HG03457 (cell line): ENCODE results near the gene WASHC4.
"Not testable (repeated sequence)": the region's sequence is repeated elsewhere in the genome, so short reads cannot be mapped to it uniquely, and the experiment has no call there.

Experiments
- ATAC-seq: cut with Tn5 transposase; IDR thresholded peaks from one replicate; pipeline ENCODE4 v1.9.1; 2021; ENCODE audit warnings: moderate number of reproducible peaks; ENCODE audit not compliant: unreplicated experiment

Gene WASHC4

DNA sequence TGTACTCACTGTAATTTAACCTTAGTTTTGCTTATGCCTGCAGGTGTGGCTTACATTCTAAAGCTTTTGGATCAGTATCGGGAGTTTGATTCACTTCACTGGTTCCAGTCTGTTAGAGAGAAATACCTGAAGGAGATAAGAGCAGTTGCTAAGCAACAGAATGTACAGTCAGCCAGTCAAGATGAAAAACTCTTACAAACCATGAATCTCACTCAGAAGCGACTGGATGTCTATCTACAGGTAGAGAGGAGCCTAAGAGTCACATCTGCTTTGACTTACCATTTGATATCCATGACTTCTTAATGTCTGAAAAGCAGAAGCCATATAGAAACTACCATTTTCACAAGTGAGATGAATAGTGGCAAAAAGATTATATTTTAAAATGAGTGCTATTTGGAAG lies 56.5 kb downstream of the WASHC4 start:
- no peak for ATAC-seq

DNA sequence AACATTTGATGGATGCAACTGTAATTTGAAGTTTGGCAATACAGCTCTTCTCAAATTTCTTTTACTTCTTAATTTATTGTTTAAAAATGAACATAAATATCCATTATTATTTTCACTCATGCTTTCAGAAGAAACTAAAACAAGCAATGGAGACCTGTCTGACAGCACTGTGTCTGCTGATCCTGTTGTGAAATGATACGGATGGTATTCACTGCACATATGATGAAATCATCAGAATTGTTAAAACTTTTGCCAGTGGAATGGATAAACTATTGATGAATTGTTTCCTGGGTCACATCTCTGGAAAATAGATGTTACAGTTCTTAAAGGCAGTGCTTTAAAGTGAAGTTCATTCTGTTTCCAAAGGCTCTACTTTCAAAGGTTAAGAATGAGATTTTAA lies 59.2 kb downstream of the WASHC4 start:
- no peak for ATAC-seq

DNA sequence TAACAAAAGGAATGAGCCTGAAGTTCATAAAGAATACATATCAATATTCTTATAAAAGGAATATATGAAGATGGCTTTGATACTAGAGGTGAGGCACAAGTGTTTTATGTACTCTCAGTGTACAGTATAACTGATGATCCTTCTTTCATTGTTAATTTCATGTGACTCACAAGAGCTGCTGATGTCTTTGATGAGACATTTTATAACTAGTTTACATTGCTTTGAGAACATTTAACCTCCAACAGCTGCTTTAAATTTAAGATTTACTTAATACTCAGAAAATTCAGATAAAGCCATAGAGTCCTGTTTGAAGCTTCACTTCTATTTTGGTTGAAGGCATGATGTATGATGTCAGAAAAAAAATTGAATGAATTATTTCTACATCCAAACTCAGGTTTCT lies 59.8 kb downstream of the WASHC4 start:
- ATAC-seq, result no peak

- no peak for ATAC-seq
Measured at GRCh38 chr12:105168006-105168405, 60.5 kb downstream of the WASHC4 start.

- ATAC-seq, result no peak
Measured at GRCh38 chr12:105170139-105170538, 62.6 kb downstream of the WASHC4 start.

GRCh38 chr12:105171691-105172436 lies 64.3 kb downstream of the WASHC4 start:
- ATAC-seq, result no peak

GRCh38 chr12:105175397-105175990 lies 68.0 kb downstream of the WASHC4 start:
- no peak for ATAC-seq

DNA sequence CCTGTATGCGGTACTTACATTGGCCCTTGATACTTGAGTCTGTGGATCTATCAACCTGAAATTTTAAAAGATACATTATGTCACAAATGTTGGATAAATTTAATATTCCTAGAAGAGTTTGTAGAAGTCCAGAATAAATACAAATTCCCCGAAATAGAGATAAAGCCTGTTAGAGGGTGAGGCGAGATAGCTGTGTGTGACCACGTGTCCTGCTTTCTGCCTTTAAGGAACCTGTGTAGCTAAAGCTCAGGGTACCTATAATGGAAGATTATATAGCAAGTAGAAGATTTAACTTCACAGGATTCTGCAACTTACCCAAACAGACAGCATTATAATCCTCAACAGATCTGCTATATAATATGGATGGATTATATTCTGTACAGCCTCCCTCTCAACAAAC lies 69.7 kb downstream of the WASHC4 start:
- no peak for ATAC-seq

DNA sequence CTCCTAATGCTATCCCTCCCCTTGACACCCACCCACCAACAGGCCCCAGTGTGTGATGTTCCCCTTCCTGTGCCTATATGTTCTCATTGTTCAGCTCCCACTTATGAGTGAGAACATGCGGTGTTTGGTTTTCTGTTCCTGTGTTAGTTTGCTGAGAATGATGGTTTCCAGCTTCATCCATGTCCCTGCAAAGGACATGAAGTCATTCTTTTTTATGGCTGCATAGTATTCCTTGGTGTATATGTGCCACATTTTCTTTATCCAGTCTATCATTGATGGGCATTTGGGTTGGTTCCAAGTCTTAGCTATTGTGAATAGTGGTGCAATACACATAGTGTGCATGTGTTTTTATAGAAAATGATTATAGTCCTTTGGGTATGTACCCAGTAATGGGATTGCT lies 71.6 kb downstream of the WASHC4 start:
- ATAC-seq, result not testable (repeated sequence)

- ATAC-seq, result not testable (repeated sequence)
Measured at GRCh38 chr12:105183406-105183805, 75.9 kb downstream of the WASHC4 start.

DNA sequence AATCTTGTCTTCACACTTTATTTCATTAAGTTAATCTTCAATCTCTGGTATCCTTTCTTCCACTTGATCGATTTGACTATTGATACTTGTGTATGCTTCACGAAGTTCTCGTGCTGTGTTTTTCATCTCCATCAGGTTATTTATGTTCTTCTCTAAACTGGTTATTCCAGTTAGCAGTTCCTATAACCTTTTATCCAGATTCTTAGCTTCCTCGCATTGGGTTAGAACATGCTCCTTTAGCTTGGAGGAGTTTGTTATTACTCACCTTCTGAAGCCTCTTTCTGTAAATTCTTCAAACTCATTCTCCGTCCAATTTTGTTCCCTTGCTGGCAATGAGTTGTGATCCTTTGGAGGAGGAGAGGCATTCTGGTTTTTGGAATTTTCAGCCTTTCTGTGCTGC lies 76.4 kb downstream of the WASHC4 start:
- ATAC-seq, result not testable (repeated sequence)

DNA sequence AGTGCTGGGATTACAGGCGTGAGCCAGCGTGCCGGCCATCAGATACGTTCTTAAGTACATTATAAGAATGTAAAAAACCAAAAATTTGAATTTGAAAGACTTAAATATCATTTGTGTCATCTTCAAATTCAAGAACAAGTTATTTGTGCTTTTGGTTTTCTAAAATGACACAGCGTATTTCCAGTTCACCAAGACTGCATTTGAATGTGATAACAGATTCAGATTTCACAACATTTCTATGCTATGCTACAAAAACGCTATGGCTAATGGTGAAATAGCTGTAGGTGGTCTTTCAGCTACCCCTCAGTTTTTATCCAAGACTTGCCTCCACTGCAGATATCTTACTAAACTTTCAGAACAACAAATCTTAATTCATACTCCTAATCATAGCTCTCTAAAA lies 81.8 kb downstream of the WASHC4 start:
- no peak for ATAC-seq

DNA sequence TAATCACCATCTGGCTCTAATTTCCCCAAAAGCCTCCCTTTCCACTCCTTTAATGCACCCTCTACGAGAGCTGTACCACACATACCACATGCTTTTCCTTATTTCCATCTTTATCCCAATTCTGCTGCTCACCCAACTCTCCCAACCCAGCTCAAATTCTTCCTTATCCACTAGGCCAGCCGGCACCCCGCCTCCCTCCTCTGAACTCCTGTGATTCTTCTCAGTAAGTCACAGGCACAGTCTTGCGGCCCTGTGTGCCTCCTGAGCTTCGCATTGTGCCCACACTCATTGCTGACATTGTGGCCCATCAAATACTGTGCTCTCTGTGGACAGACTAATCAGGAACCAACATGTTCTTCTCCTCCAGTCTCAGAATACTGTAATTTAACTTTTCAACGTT lies 83.0 kb downstream of the WASHC4 start:
- no peak for ATAC-seq

DNA sequence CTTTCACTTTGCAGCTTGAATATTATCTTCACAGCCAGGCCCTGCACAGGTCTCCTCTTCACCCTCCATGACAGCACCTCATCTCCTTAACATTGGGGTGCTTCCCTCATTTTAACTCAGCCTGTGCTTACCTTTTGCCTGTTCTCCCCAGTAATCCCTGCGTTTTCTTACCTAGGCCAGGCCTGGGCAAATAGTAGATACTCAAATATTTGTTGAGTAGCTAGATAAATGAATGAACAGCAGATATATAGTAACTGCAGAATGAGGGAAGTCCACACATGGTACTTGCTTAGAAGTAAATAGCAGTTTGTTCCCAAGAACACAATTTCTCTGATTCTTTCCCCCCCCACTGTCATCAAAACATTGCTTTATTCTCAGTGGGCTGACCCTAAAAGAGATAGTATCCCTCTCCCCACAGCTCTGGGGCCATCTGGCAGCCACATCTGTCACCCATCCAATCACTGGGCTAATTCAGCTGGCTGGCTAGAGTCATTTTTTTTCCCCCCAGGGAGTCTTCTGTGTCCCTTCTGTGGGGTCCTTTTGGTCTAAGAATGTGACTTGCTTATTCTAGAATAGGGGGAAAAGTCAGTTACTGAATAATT lies 85.2 kb downstream of the WASHC4 start:
- ATAC-seq, result no peak

- no peak for ATAC-seq
Measured at GRCh38 chr12:105194947-105195346, 87.4 kb downstream of the WASHC4 start.

GRCh38 chr12:105196090-105196489 lies 88.6 kb downstream of the WASHC4 start:
- ATAC-seq, result no peak

- ATAC-seq, result no peak
Measured at GRCh38 chr12:105198961-105199360, 91.4 kb downstream of the WASHC4 start.

DNA sequence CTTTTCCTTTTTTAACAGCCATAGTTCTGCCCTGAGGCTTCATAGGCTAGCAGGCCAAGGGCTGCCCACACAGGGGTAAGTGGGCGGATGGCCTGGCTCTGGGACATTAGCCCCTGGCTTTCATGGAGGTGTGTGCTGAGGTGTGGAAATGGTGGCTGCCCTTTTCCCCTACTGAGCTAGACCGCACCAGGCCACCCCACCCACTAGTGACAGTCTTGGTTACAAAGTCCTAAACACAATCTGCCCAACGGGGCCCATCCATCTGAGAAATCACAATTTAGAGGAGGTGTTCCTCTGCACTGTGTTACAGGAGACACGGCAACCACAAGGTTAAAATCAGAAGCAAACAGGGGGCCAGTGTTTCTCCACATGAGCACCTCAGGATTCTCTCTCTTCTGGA lies 92.9 kb downstream of the WASHC4 start:
- no peak for ATAC-seq

GRCh38 chr12:105201299-105201698 lies 93.8 kb downstream of the WASHC4 start:
- ATAC-seq, result no peak

DNA sequence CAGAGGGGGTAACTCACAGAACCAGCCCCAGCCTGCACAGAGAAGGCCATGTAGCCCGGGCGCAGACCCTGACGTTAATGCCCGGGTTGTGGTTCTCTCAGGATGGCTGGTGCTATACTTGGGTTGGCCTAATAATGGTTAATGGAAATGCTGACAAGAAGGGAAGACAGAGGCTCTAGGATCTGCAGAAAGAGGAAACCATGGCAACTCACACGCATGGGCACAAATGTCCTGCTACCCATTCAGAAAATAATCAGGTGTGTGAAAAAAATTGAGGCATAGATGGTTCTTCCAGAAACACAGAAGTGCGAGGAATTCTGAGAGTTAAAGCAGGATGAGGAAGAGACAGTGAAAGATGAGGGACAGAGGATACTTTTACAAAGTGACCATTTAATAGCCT lies 94.7 kb downstream of the WASHC4 start:
- no peak for ATAC-seq

DNA sequence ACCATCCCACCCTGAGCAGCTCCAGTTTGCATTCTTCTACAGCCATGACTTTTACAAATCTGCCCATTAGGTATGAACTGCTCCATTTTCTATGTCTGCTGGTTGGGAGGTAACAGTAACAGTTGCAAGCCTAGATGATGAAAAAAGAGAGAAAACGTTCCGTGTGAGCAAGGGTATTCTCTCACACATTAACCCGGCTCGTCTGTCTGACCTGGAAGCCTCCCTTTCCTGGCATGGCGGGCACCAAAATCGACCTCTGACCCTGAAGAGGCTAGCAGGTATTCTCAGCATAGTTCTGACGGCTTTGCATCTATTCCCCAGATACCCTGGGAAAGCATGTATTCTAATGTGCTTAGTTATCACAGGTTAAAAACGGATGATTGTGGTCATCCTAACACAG lies 96.6 kb downstream of the WASHC4 start:
- ATAC-seq, result no peak

DNA sequence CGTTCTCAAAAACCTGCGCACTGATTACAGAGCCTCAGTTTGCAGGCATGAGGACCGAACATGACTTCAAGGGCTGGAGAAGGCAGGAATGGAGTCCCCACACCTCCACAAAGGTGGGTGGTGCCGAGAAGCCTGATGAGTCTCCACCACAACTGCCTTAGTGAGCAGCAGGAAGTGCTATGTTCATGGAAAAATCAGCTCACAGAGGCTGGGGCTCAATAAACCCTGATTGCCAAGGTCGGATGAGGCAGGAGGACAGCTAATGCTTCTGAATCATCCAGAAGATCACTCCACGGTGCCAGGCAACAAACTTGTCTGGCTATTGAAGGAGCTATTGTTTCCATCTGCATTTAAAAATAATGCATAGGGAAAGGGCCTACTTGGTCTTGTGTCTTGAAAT lies 97.4 kb downstream of the WASHC4 start:
- ATAC-seq, result no peak
